CD8-positive, alpha-beta memory T cell (primary cell): Measurements from ENCODE around the gene FBXO33. TPM values are rescaled to one million over a fixed set of nuclear protein-coding genes. Genes with fewer than 3 reads are reported as not detected.

ENCODE experiments used
- CTCF ChIA-PET: fragments of 350-600 bp; sonication (Branson Sonifier 250); formaldehyde crosslinking; loops from one replicate; lab custom pipeline; 2021; ENCODE audit warnings: antibody characterized with exemption; lab: Charles Lee
- POLR2A ChIA-PET: fragments of 350-600 bp; sonication (Branson Sonifier 250); formaldehyde crosslinking; loops from one replicate; lab custom pipeline; 2021; ENCODE audit warnings: antibody characterized with exemption; lab: Charles Lee
- DNase-seq, 5 donors: peaks; one replicate each; pipeline versions ENCODE4 v3.0.0 to v3.0.0-alpha.2; 2020 to 2022; ENCODE audit warnings: mixed read lengths in 1 of 5
- H3K27ac ChIP-seq: one replicate; pipeline ENCODE4 v1.7.0; 2013; ENCODE audit warnings: low read depth, mild to moderate bottlenecking, low read length, moderate library complexity
- H3K27me3 ChIP-seq: 2 replicates; pipeline ENCODE4 v1.7.0; 2013; ENCODE audit warnings: low read length, mild to moderate bottlenecking; ENCODE audit not compliant: insufficient read depth, poor library complexity, severe bottlenecking
- H3K36me3 ChIP-seq: 2 replicates; pipeline ENCODE4 v1.7.0; 2013; ENCODE audit warnings: mild to moderate bottlenecking, low read length, moderate library complexity; ENCODE audit not compliant: insufficient read depth
- H3K4me1 ChIP-seq: 2 replicates; pipeline ENCODE4 v1.7.0; 2013; ENCODE audit warnings: mild to moderate bottlenecking, low read length, moderate library complexity; ENCODE audit not compliant: insufficient read depth
- H3K4me3 ChIP-seq: 2 replicates; pipeline ENCODE4 v1.7.0; 2013; ENCODE audit warnings: mild to moderate bottlenecking, low read length
- H3K9me3 ChIP-seq: 2 replicates; pipeline ENCODE4 v1.7.0; 2013; ENCODE audit warnings: mild to moderate bottlenecking, low read length
- H3K27ac Mint-ChIP-seq, 8 donors: one replicate each; pipeline ENCODE4 v1.8.0; 2020 to 2021; ENCODE audit warnings: mixed read lengths in 8 of 8, mild to moderate bottlenecking in 6 of 8, inconsistent platforms in 3 of 8, moderate library complexity in 3 of 8
- H3K27me3 Mint-ChIP-seq, 2 donors: one replicate each; pipeline ENCODE4 v1.8.0; 2020 to 2021; ENCODE audit warnings: mixed read lengths in 2 of 2, mild to moderate bottlenecking in 1 of 2, moderate library complexity in 1 of 2
- H3K36me3 Mint-ChIP-seq, 3 donors: one replicate each; pipeline ENCODE4 v1.8.0; 2020 to 2021; ENCODE audit warnings: mixed read lengths in 3 of 3, inconsistent platforms in 1 of 3, mild to moderate bottlenecking in 1 of 3
- H3K4me1 Mint-ChIP-seq, 3 donors: one replicate each; pipeline ENCODE4 v1.8.0; 2020 to 2021; ENCODE audit warnings: mixed read lengths in 3 of 3, inconsistent platforms in 1 of 3, mild to moderate bottlenecking in 1 of 3
- H3K4me3 Mint-ChIP-seq, 7 donors: one replicate each; pipeline ENCODE4 v1.8.0; 2020 to 2021; ENCODE audit warnings: mixed read lengths in 7 of 7, mild to moderate bottlenecking in 6 of 7, moderate library complexity in 4 of 7, inconsistent platforms in 2 of 7
- H3K9me3 Mint-ChIP-seq, 5 donors: one replicate each; pipeline ENCODE4 v1.8.0; 2020 to 2022; ENCODE audit warnings: mixed read lengths in 5 of 5, mild to moderate bottlenecking in 3 of 5, moderate library complexity in 2 of 5, inconsistent platforms in 1 of 5
- polyA plus RNA-seq: library from polyadenylated mRNA; unstranded; fragments of 300-500 nt; fragmentation: Illumina TruSeq; gene quantifications from one replicate; pipeline ENCODE4 v1.2.3, GENCODE V29; 2021
- total RNA-seq, 2 experiments: library from RNA; stranded (reverse); gene quantifications; one replicate each; pipeline ENCODE4 v1.2.3, GENCODE V29; 2021

FBXO33 gene
- total and polyA plus RNA-seq, 3 experiments from 2014 or later: 15.3 to 20.1 (median 19.4) TPM

DNA sequence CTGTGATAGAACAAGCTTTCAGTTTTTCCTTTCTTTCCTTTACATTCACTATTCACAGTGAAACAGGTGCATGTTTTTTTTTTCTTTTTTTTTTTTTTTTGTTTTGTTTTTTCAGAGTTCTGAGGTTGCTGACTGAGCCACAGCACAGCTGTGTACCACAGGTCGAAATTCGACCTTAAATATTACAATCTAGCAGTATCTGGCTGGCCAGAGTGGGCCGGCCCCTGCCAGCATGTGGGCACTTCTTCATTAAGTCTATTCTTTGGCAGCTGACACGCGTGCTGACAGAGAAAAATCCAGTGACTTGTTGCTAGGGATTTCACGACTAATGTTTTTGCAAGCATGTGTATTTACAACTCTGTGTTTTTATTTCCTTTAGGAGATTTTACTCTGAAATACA is 33.9 kb downstream of the FBXO33 start:
- H3K4me1 Mint-ChIP-seq: peaks cover 9 to 16% (median 10%) of the 10 kb centered on the region in 3 donors
- no peaks in the 10 kb centered on the region for H3K9me3 Mint-ChIP-seq
- Histone ChIP-seq H3K4me3 (no peak overlapping the region), H3K36me3 (peaks cover 16% of the 10 kb centered on the region), H3K4me1 (no peaks in the 10 kb centered on the region), H3K27me3 (no peaks in the 10 kb centered on the region), H3K9me3 (no peaks in the 10 kb centered on the region), H3K27ac (no peak overlapping the region)
- H3K36me3 Mint-ChIP-seq: peaks cover 3 to 57% (median 11%) of the 10 kb centered on the region in 3 donors
- ChIA-PET POLR2A (interaction anchor here (0.7 kb wide), 1 partner anchor 108 kb away, joined by 7 read pairs; no protein-coding TSS in a partner anchor), CTCF (no interaction called here)
- H3K27me3 Mint-ChIP-seq: no peaks in the 10 kb centered on the region
- H3K27ac Mint-ChIP-seq: no peak overlapping the region
- DNase-seq: no peak
- no peak overlapping the region for H3K4me3 Mint-ChIP-seq

DNA sequence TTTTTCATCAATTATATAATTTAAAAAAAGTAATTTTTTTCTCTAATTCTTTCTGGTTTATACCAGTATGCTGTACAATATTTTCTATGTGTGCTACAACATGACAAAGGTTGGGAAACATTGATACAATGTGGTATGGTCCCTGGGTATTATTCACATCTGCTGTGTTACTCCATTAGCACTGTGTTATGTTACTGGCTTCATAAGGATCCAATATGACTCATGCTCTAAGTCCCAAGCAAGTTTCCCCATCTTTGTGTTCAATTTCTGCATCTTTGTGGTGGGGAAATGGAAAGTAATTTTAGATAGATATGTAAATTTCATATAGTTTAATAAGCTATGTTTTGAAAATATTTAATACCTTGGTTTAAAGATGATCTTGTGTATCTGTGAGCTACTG is 35.8 kb downstream of the FBXO33 start:
- DNase-seq: no peak
- Mint-ChIP-seq H3K4me3 (no peak overlapping the region), H3K27me3 (no peaks in the 10 kb centered on the region), H3K36me3 (peaks cover 3 to 52% (median 12%) of the 10 kb centered on the region in 3 donors), H3K4me1 (peaks cover 2 to 6% (median 4%) of the 10 kb centered on the region in 3 donors), H3K27ac (peak overlapping the region in 1 of 8 donors; percentile 37), H3K9me3 (no peaks in the 10 kb centered on the region)
- H3K9me3 ChIP-seq: no peaks in the 10 kb centered on the region
- H3K36me3 ChIP-seq: peaks cover 16% of the 10 kb centered on the region
- ChIA-PET CTCF (no interaction called here), POLR2A (no interaction called here)
- H3K4me1 ChIP-seq: no peaks in the 10 kb centered on the region
- no peak overlapping the region for H3K27ac ChIP-seq
- no peak overlapping the region for H3K4me3 ChIP-seq
- no peaks in the 10 kb centered on the region for H3K27me3 ChIP-seq

- Histone ChIP-seq H3K4me1 (no peaks in the 10 kb centered on the region), H3K36me3 (peaks cover 11% of the 10 kb centered on the region), H3K4me3 (no peak overlapping the region), H3K27me3 (no peaks in the 10 kb centered on the region), H3K27ac (no peak overlapping the region), H3K9me3 (no peaks in the 10 kb centered on the region)
- Mint-ChIP-seq H3K27me3 (no peaks in the 10 kb centered on the region), H3K27ac (peak overlapping the region in 3 of 8 donors; percentile 20 to 79 (median 57)), H3K4me1 (peaks cover under 1 to 4% (median 2%) of the 10 kb centered on the region in 3 donors), H3K36me3 (peaks cover 3 to 44% (median 12%) of the 10 kb centered on the region in 3 donors), H3K9me3 (no peaks in the 10 kb centered on the region), H3K4me3 (no peak overlapping the region)
- no peak for DNase-seq
- ChIA-PET CTCF (no interaction called here), POLR2A (no interaction called here)
These were observed 36.5 kb downstream of the FBXO33 start for GRCh38 chr14:39395555-39396254.

- Histone ChIP-seq H3K4me3 (no peak overlapping the region), H3K9me3 (no peaks in the 10 kb centered on the region), H3K27ac (no peak overlapping the region), H3K4me1 (no peaks in the 10 kb centered on the region), H3K27me3 (no peaks in the 10 kb centered on the region), H3K36me3 (peaks cover 6% of the 10 kb centered on the region)
- DNase-seq: no peak
- Mint-ChIP-seq H3K27me3 (no peaks in the 10 kb centered on the region), H3K27ac (peak overlapping the region in 1 of 8 donors; percentile 10), H3K4me3 (no peak overlapping the region), H3K4me1 (peaks cover 0 to 4% (median 2%) of the 10 kb centered on the region in 3 donors), H3K36me3 (peaks cover 0 to 24% (median 14%) of the 10 kb centered on the region in 3 donors), H3K9me3 (no peaks in the 10 kb centered on the region)
- ChIA-PET CTCF (no interaction called here), POLR2A (no interaction called here)
These were observed 38.9 kb downstream of the FBXO33 start for GRCh38 chr14:39393289-39393688.

DNA sequence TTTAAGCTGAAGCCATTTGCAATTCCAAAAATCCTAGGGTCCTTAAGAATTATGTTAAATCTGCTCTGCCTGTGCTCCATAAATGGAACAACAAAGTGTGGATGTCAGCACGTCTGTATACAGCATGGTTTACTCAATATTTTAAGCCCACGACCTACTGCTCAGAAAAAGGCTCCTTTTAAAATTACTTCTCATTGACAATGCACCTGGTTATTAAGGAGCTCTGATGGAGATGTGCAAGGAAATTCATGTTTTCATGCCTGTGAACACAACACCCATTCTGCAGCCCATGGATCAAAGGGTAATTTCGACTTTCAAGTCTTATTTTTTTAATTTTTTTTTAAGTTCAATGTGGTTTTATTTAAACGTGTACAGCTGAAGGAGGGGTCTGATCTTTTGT is 48.1 kb downstream of the FBXO33 start:
- Histone ChIP-seq H3K9me3 (no peaks in the 10 kb centered on the region), H3K4me1 (peaks cover 19% of the 10 kb centered on the region), H3K4me3 (no peak overlapping the region), H3K27ac (no peak overlapping the region), H3K36me3 (no peaks in the 10 kb centered on the region), H3K27me3 (no peaks in the 10 kb centered on the region)
- H3K36me3 Mint-ChIP-seq: peaks cover 10 to 12% (median 11%) of the 10 kb centered on the region in 3 donors
- DNase-seq: no peak
- no peaks in the 10 kb centered on the region for H3K27me3 Mint-ChIP-seq
- no peaks in the 10 kb centered on the region for H3K9me3 Mint-ChIP-seq
- CTCF ChIA-PET: no interaction called here
- H3K4me3 Mint-ChIP-seq: no peak overlapping the region
- POLR2A ChIA-PET: no interaction called here
- peaks cover 19 to 37% (median 37%) of the 10 kb centered on the region in 3 donors for H3K4me1 Mint-ChIP-seq
- no peak overlapping the region for H3K27ac Mint-ChIP-seq

GRCh38 chr14:39383741-39384140 is 48.5 kb downstream of the FBXO33 start:
- CTCF ChIA-PET: no interaction called here
- peaks cover 19% of the 10 kb centered on the region for H3K4me1 ChIP-seq
- Mint-ChIP-seq H3K27ac (peak overlapping the region in 4 of 8 donors; percentile 17 to 81 (median 39)), H3K27me3 (no peaks in the 10 kb centered on the region), H3K36me3 (peaks cover 7 to 11% (median 10%) of the 10 kb centered on the region in 3 donors), H3K9me3 (no peaks in the 10 kb centered on the region), H3K4me1 (peaks cover 19 to 37% (median 37%) of the 10 kb centered on the region in 3 donors), H3K4me3 (no peak overlapping the region)
- no peak for DNase-seq
- POLR2A ChIA-PET: interaction anchor here (0.8 kb wide), 1 partner anchor 48 kb away, joined by 4 read pairs; the partner anchor contains the start of gene FBXO33
- H3K27ac ChIP-seq: no peak overlapping the region
- H3K27me3 ChIP-seq: no peaks in the 10 kb centered on the region
- H3K9me3 ChIP-seq: no peaks in the 10 kb centered on the region
- H3K4me3 ChIP-seq: no peak overlapping the region
- H3K36me3 ChIP-seq: no peaks in the 10 kb centered on the region

DNA sequence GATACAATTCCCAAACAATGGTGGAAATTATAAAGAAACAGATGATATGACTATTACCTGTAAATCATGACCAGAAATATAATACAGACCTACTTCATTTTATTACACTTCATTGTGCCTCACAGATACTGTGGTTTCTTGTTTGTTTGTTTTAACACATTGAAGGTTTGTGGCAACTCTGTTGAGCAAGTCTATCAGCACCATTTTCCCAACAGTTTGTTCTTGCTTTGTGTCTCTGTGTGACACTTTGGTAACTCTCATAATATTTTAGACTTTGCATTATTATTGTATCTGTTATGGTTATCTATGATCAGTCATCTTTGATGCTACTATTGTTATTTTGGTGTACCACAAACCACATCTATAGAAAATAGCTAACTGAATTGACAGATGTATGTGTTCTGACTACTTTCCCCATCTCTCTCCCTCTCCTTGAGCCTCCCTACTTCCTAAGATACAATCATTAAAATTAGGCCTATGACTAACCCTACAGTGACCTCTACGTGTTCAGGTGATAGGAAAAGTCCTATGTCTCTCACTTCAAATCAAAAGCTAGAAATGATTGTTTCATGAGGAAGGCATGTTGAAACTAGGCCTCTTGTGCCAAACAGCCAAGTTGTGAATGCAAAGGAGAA is 49.1 kb downstream of the FBXO33 start:
- POLR2A ChIA-PET: interaction anchor here (0.8 kb wide), 1 partner anchor 49 kb away, joined by 4 read pairs; the partner anchor contains the start of gene FBXO33
- H3K4me3 ChIP-seq: no peak overlapping the region
- peaks cover 7 to 10% (median 8%) of the 10 kb centered on the region in 3 donors for H3K36me3 Mint-ChIP-seq
- H3K27me3 ChIP-seq: no peaks in the 10 kb centered on the region
- H3K4me1 Mint-ChIP-seq: peaks cover 19 to 37% (median 37%) of the 10 kb centered on the region in 3 donors
- H3K9me3 ChIP-seq: no peaks in the 10 kb centered on the region
- peak in 1 of 5 donors; percentile 29 for DNase-seq
- no peaks in the 10 kb centered on the region for H3K36me3 ChIP-seq
- H3K4me3 Mint-ChIP-seq: peak overlapping the region in 1 of 7 donors; percentile 2
- CTCF ChIA-PET: no interaction called here
- peaks cover 19% of the 10 kb centered on the region for H3K4me1 ChIP-seq
- H3K27ac Mint-ChIP-seq: peak overlapping the region in 7 of 8 donors; percentile 17 to 81 (median 44)
- H3K9me3 Mint-ChIP-seq: no peaks in the 10 kb centered on the region
- H3K27me3 Mint-ChIP-seq: no peaks in the 10 kb centered on the region
- no peak overlapping the region for H3K27ac ChIP-seq

GRCh38 chr14:39382463-39382862 is 49.8 kb downstream of the FBXO33 start:
- H3K4me3 Mint-ChIP-seq: no peak overlapping the region
- H3K4me1 Mint-ChIP-seq: peaks cover 19 to 37% (median 37%) of the 10 kb centered on the region in 3 donors
- Histone ChIP-seq H3K4me1 (peaks cover 19% of the 10 kb centered on the region), H3K4me3 (no peak overlapping the region), H3K27ac (no peak overlapping the region), H3K27me3 (no peaks in the 10 kb centered on the region), H3K36me3 (no peaks in the 10 kb centered on the region), H3K9me3 (no peaks in the 10 kb centered on the region)
- H3K36me3 Mint-ChIP-seq: peaks cover 7 to 10% (median 7%) of the 10 kb centered on the region in 3 donors
- DNase-seq: no peak
- H3K27me3 Mint-ChIP-seq: no peaks in the 10 kb centered on the region
- CTCF ChIA-PET: no interaction called here
- H3K27ac Mint-ChIP-seq: peak overlapping the region in 4 of 8 donors; percentile 7 to 71 (median 33)
- POLR2A ChIA-PET: no interaction called here
- no peaks in the 10 kb centered on the region for H3K9me3 Mint-ChIP-seq
